Colonic mucosa (tissue), 4 donors: ENCODE results near the gene NUDT6. TPM values are rescaled to one million over a fixed set of nuclear protein-coding genes. Genes with fewer than 3 reads are reported as not detected.

ENCODE experiments used
- DNase-seq: peaks from one replicate; pipeline ENCODE4 v3.0.0-alpha.2; 2020
- H3K27ac ChIP-seq: fragments of 200-600 bp; one replicate; pipeline ENCODE4 v1.8.0; 2021
- H3K27me3 ChIP-seq: fragments of 200-600 bp; one replicate; pipeline ENCODE4 v1.8.0; 2021
- H3K36me3 ChIP-seq: fragments of 200-600 bp; one replicate; pipeline ENCODE4 v1.8.0; 2021
- H3K4me1 ChIP-seq: fragments of 200-600 bp; one replicate; pipeline ENCODE4 v1.8.0; 2021; ENCODE audit warnings: mild to moderate bottlenecking
- H3K4me3 ChIP-seq: fragments of 200-600 bp; one replicate; pipeline ENCODE4 v1.8.0; 2021
- H3K9ac ChIP-seq, 2 donors: one replicate each; pipeline ENCODE4 v1.7.0; 2013; ENCODE audit warnings: control low read depth in 2 of 2, low read depth in 2 of 2, low read length in 2 of 2
- H3K9me3 ChIP-seq: fragments of 200-600 bp; one replicate; pipeline ENCODE4 v1.8.0; 2021
- intact Hi-C: fragments of 100-400 bp; cut with DNase I; formaldehyde crosslinking; loops from one replicate; pipeline ENCODE4 v1.14.1; 2022
- total RNA-seq, 2 donors: library from RNA; stranded (reverse); fragmentation: NEBNext Ultra II Directional in 1 of 2; extraction: Animal tissue kit (Norgen Biotek cat#: 25700) in 1 of 2; gene quantifications; one replicate each; pipeline ENCODE4 v1.2.1, GENCODE V29; 2021
- TF ChIP-seq, protein P1 (sequence below): fragments of 200-600 bp; IDR thresholded peaks from one replicate; pipeline ENCODE4 v1.8.0; 2022; ENCODE audit warnings: antibody characterized with exemption, mild to moderate bottlenecking
- donor health status: healthy.
- donor health status: DM: no; HTN: no; CAD: no.
- donor health status: DM: no; HTN: no; CAD: no.

Gene NUDT6
- total RNA-seq, 2 donors from 2014 or later = 7.9 to 8.3 TPM

DNA sequence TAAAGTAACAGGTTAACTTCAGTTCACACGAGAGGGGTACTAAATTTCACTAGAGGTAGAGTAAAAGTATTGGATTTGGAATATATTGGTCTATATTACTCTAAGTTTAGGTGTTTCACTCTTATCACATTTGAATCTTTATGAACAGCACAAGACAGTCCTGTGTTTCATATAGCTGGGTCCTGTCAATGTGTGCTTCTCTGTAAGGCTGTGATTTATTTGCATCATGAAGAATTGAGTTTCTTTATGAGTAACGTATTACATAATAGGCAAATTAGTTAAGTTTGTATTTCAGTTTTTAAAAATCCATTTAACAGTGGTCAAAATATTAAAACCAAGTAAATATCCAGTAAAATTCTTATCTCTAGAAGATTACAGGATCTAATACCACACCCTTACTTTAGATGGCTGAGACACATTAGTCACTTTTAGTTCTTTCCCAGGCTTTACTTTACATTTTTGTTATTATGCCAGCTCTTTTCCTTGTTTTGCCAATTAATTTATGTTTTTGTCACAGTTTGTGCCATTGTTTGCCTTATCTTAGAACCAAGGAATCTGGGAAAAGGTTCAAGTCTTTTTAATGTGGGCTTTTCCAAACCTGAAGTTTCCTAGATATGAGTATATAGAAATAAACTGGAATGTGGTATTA is 32.1 kb downstream of the NUDT6 start:
- intact Hi-C loops = no loop called here
- no peak overlapping the region for H3K4me3 ChIP-seq

DNA sequence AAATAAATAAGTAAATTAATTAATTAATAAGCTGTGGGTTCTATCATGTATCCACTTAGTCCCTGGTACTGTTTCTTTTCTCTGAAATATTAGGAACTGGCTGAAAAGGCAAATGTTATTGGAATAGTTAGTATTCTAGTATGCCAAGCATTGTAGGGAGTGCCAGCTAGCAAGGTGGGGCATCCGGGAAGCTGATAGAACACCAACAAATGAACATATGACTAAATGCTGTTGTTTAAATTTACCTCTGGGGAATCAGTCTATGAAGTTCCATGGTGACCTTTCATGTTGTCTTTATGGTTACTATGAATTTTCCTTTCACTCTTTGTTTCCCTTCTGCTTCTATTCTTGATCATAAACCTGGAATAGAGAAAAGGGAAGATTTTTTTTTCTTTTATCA is 32.7 kb downstream of the NUDT6 start:
- H3K36me3 ChIP-seq = no peaks in the 10 kb centered on the region
- no peak overlapping the region for H3K9ac ChIP-seq
- no peaks in the 10 kb centered on the region for H3K9me3 ChIP-seq
- intact Hi-C loops = no loop called here
- H3K27me3 ChIP-seq = no peaks in the 10 kb centered on the region
- no peak for DNase-seq
- H3K27ac ChIP-seq = no peak overlapping the region
- TF ChIP-seq, protein P1, sequence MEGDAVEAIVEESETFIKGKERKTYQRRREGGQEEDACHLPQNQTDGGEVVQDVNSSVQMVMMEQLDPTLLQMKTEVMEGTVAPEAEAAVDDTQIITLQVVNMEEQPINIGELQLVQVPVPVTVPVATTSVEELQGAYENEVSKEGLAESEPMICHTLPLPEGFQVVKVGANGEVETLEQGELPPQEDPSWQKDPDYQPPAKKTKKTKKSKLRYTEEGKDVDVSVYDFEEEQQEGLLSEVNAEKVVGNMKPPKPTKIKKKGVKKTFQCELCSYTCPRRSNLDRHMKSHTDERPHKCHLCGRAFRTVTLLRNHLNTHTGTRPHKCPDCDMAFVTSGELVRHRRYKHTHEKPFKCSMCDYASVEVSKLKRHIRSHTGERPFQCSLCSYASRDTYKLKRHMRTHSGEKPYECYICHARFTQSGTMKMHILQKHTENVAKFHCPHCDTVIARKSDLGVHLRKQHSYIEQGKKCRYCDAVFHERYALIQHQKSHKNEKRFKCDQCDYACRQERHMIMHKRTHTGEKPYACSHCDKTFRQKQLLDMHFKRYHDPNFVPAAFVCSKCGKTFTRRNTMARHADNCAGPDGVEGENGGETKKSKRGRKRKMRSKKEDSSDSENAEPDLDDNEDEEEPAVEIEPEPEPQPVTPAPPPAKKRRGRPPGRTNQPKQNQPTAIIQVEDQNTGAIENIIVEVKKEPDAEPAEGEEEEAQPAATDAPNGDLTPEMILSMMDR = no peak
- H3K4me1 ChIP-seq = no peaks in the 10 kb centered on the region
- no peak overlapping the region for H3K4me3 ChIP-seq

More for the DNA sequence above, 32.1 kb downstream of the NUDT6 start:
- Histone ChIP-seq H3K9ac (no peak overlapping the region), H3K27me3 (no peaks in the 10 kb centered on the region), H3K4me1 (no peaks in the 10 kb centered on the region), H3K36me3 (no peaks in the 10 kb centered on the region), H3K9me3 (no peaks in the 10 kb centered on the region), H3K27ac (no peak overlapping the region)
- TF ChIP-seq, protein P1 = no peak
- DNase-seq = no peak

DNA sequence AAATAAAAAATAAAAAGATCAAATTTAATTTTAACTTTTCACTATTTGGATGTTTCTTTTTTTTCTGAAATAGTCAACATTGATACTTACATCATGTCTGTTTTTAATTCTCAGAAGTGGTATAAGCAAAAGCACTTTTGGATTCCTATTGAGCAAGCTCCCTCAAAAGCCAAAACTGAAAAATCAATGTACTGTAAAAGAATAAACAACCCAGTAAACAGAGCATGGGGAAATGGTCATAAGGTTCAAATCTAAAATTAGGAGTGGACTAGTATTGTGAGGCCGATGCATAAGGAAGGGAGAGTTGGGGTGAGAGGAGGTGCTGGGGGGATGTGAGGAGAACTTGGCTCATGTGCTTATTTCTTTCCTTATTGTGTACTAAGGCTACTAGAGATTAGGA is 37.9 kb downstream of the NUDT6 start:
- Histone ChIP-seq H3K9ac (no peak overlapping the region), H3K4me3 (no peak overlapping the region), H3K27ac (no peak overlapping the region), H3K36me3 (no peaks in the 10 kb centered on the region), H3K9me3 (no peaks in the 10 kb centered on the region), H3K4me1 (no peaks in the 10 kb centered on the region), H3K27me3 (no peaks in the 10 kb centered on the region)
- TF ChIP-seq, protein P1 = no peak
- intact Hi-C loops = no loop called here
- no peak for DNase-seq

DNA sequence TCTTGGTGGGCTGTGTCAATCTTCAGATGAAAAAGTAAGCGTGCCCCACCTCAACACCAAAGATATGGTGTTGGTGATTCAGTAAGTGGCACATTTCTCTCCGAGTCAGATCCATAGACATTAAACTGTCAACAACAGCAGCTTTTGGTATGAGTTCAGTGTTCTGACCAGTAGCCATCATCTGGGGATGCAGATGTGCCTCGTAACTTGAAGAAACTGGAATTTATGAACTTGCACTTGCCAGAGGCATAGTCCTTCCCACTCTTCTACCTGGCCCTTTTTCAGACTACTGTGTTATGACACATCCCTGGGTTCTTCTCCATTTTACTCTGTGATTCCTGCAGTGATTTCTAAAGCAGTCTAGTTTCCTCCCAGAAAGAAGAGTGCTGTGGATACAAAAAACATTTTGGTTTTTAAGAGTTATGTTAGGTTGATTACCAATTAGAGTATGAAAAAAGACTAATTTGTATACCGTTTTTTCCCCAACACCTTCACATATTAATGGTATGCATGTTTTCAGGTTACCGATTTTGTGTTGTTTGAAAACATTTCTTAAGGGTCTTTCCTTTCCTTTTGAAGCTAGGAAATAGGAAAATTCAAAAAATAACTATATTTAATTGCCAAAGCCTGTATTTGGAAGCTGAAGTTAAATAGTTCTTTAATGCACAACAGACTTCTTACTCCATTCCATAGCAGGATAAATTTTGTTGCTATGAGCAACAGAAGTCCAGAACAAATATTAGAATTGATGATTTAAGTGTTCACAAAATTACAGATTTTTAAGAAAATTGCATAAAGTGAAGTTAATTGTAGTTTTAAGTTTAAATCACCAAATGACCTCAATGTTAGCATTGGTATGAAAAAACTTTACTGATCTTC is 39.3 kb downstream of the NUDT6 start:
- TF ChIP-seq, protein P1 = no peak
- Histone ChIP-seq H3K4me1 (no peaks in the 10 kb centered on the region), H3K4me3 (no peak overlapping the region), H3K36me3 (no peaks in the 10 kb centered on the region), H3K27ac (no peak overlapping the region), H3K9ac (no peak overlapping the region), H3K9me3 (no peaks in the 10 kb centered on the region), H3K27me3 (no peaks in the 10 kb centered on the region)
- intact Hi-C loops = no loop called here
- no peak for DNase-seq

DNA sequence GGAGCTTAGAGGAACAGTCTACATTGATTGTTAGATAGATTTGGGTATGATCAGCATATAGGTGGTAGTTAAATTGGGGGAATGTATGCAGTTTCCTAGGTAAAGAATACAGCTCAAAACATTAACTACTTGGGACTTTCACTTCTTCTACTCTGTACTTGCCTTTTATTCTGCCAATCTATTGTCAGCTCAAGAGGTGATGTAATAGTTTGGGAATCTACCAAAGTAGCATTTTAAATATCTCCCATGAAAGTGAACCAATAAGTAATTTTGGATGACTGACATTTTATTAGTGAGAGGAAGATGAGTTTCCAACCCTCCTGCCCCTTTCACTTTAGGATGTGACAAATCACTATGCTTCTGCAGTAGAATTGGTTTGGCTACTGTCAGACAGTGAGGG is 43.4 kb downstream of the NUDT6 start:
- DNase-seq = no peak
- H3K9me3 ChIP-seq = no peaks in the 10 kb centered on the region
- H3K9ac ChIP-seq = no peak overlapping the region
- no peaks in the 10 kb centered on the region for H3K4me1 ChIP-seq
- H3K4me3 ChIP-seq = no peak overlapping the region
- TF ChIP-seq, protein P1 = no peak
- no peak overlapping the region for H3K27ac ChIP-seq
- intact Hi-C loops = no loop called here
- no peaks in the 10 kb centered on the region for H3K27me3 ChIP-seq
- H3K36me3 ChIP-seq = no peaks in the 10 kb centered on the region
